ENCODE measurements around the gene CYP2S1. TPM values are rescaled to one million over a fixed set of nuclear protein-coding genes. Genes with fewer than 3 reads are reported as not detected.

CYP2S1 gene
- total and polyA plus RNA-seq, 10 donors = 0.62 to 22.4 (median 4.4) TPM

GRCh38 chr19:41225238-41226052 lies 32.4 kb downstream of the CYP2S1 start:
- H3K27ac ChIP-seq = peak overlapping the region in 7 of 8 donors; percentile 36 to 79 (median 70)
- TF ChIP-seq POLR2A (IDR thresholded peaks at IDR 0.05) (no peak), POLR2AphosphoS5 (IDR thresholded peaks at IDR 0.05) (no peak), CTCF (IDR thresholded peaks at IDR 0.05 in 8 of 11, conservative IDR thresholded peaks at IDR 0.05 in 3 of 11) (no peak)
- DNase-seq = no peak
- peaks cover 0 to 73% (median 15%) of the 10 kb centered on the region in 7 donors for H3K27me3 ChIP-seq (replicated peaks in 1 of 7)
- 59 to 64% (median 59%) methylated on average over 29 of the region's 29 CpGs for WGBS, 5 donors
- intact Hi-C loops (cut with DNase I; ENCODE audit: low total_unique reads) = no loop called here
- no peaks in the 10 kb centered on the region for H3K36me3 ChIP-seq
- no peaks in the 10 kb centered on the region for H3K9me3 ChIP-seq
- H3K4me3 ChIP-seq = peak overlapping the region in 6 of 8 donors; percentile 19 to 65 (median 37)
- H3K4me1 ChIP-seq = peaks cover 0 to 49% (median 19%) of the 10 kb centered on the region in 6 donors

- DNase-seq = no peak
- H3K4me1 ChIP-seq = peaks cover 0 to 41% (median 16%) of the 10 kb centered on the region in 6 donors
- intact Hi-C loops (cut with DNase I; ENCODE audit: low total_unique reads) = no loop called here
- 4 to 13% (median 7%) methylated on average over 22 to 67 of the region's 67 CpGs for WGBS, 5 donors
- H3K9me3 ChIP-seq = no peaks in the 10 kb centered on the region
- peak overlapping the region; percentile 1 to 65 (median 34) for H3K4me3 ChIP-seq
- H3K36me3 ChIP-seq = no peaks in the 10 kb centered on the region
- peaks cover 0 to 73% (median 15%) of the 10 kb centered on the region in 7 donors for H3K27me3 ChIP-seq (replicated peaks in 1 of 7)
- TF ChIP-seq CTCF (IDR thresholded peaks at IDR 0.05 in 8 of 11, conservative IDR thresholded peaks at IDR 0.05 in 3 of 11) = peak in 1 of 11 experiments; percentile 19
- no peak for TF ChIP-seq POLR2A (IDR thresholded peaks at IDR 0.05)
- TF ChIP-seq POLR2AphosphoS5 (IDR thresholded peaks at IDR 0.05) = peak; percentile 35 to 51 (median 49)
- peak overlapping the region in 7 of 8 donors; percentile 36 to 79 (median 70) for H3K27ac ChIP-seq
Measured at GRCh38 chr19:41226053-41226873, 33.2 kb downstream of the CYP2S1 start.

GRCh38 chr19:41226874-41227390 lies 33.9 kb downstream of the CYP2S1 start:
- no peaks in the 10 kb centered on the region for H3K9me3 ChIP-seq
- no peaks in the 10 kb centered on the region for H3K36me3 ChIP-seq
- peak overlapping the region in 5 of 8 donors; percentile 51 to 79 (median 74) for H3K27ac ChIP-seq
- 52 to 61% (median 55%) methylated on average over 9 of the region's 9 CpGs for WGBS, 5 donors
- intact Hi-C loops (cut with DNase I; ENCODE audit: low total_unique reads) = no loop called here
- H3K4me1 ChIP-seq = peaks cover 0 to 34% (median 16%) of the 10 kb centered on the region in 6 donors
- peak overlapping the region in 4 of 8 donors; percentile 31 to 65 (median 40) for H3K4me3 ChIP-seq
- peaks cover 0 to 67% (median 15%) of the 10 kb centered on the region in 7 donors for H3K27me3 ChIP-seq (replicated peaks in 1 of 7)
- DNase-seq = no peak
- no peak for TF ChIP-seq CTCF (IDR thresholded peaks at IDR 0.05 in 8 of 11, conservative IDR thresholded peaks at IDR 0.05 in 3 of 11)
- TF ChIP-seq POLR2AphosphoS5 (IDR thresholded peaks at IDR 0.05) = no peak
- no peak for TF ChIP-seq POLR2A (IDR thresholded peaks at IDR 0.05)
